HTERT RPE-1 (cell line): ENCODE measurements around the gene DDX41.
"Not testable (repeated sequence)": the region's sequence is repeated elsewhere in the genome, so short reads cannot be mapped to it uniquely, and the experiment has no call there.

ENCODE experiments used
- in situ Hi-C: fragments of 300-500 bp; cut with MboI; formaldehyde crosslinking; loops from 4 replicates; pipeline ENCODE4 v1.14.3; 2020; ENCODE audit warnings: low sequenced_read_pairs

Gene DDX41

DNA sequence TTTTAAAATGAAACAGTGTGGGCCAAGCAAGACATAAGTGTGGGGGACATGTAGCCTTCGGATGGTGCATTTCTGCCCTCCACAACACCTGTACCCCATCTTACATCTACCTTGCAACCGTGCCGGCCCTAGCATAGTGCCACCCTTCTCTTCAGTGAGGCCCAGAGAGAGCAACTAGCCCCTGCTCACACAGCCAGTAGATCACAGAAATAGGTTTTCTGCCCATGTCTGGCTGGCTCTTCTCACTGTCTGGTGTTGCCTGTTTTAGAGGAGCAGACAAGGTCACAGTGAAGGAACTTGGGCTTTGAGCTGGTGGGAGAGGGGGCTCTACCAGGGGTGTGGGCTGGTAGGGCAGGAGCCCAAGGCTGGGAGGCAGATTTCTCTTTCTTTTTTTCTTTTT, 30.5 kb downstream of the DDX41 start:
- in situ Hi-C loops: no loop called here

DNA sequence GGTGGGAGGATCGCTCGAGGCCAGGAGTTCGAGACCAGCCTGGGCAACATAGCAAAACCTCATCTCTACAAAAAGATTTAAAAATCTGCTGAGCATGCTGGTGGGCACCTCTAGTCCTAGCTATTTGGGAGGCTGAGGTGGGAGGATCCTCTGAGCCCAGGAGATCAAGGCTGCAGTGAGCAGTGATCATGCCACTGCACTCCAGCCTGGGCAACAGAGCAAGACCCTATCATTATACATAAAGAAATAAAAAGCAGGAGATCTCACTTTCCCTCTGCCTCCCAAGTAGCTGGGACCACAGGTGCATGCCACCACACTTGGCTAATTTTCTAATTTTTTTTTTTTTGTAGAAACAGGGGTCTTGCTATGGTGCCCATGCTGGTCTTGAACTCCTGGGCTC, 31.0 kb downstream of the DDX41 start:
- in situ Hi-C loops: not testable (repeated sequence)

DNA sequence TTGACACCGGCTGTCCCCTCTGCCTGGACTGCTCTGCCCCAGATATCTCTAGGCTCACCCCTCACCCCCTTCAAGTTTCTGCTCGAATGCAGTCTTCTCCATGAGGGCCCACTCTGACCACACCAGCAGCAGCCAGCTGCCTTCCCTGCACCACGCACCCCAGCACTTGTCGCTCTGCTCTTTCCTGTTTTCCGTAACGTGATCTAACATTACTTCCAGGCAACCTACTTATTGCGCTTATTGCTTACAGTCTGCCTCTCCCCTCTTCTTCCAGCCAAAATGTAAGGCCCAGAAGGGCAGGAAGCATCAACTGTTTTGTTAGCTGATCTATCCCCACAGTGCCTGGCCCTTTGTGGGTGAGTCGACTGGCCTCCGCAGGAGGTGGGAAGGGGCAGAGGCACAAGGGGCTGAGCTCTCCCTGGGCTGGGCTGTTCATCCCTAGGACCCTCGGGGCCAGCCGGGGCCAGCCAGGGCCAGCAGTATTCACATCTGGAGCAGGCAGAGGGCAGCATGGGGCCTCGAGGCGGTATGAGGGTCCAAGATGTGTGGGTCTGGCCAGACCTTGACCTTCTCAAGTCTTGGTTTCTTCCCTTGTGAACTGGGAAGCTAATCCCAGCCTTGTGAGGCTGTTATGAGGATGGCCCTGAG, 31.7 kb downstream of the DDX41 start:
- in situ Hi-C loops: no loop called here

DNA sequence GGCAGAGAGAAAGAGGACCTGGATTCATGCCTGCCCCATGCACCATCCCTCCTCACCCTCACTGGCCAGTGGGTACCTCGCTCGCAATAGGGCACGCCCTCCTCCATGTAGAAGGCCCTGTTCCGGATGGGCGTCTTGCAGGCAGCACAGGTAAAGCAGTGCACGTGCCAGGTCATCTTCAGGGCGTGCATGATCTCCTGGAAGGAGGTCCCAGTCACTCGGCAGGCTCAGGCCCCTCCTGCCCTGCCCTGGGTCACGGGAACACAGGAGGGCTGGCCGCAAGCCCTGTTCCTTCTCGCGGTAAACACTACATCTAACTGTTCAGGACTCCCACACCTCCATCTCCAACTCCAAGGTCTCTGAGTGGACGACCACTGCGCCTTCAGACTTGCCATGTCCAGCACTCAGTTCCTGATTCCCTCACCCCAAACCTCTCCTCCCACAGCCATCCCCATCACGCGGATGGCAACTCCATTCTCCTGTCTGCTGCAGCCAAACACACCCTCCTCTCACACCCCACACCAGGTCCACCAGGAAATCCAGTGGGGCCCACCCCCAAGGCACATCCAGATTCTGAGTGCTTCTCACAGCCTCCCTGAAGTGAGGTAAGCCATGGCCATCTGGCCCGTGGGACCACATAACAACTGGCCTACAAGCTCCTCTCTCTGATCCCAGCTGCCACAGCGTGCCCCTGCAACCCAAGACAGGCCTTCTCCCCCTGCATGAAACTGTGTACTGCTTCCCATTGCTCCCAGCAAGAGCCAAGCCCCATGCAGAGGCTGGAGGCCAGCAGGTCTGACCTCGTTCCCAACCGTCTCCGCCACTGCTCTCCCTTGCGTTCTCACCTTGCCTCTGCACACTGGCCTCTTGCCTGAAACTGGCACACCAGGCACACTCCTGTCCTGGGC, 32.5 kb downstream of the DDX41 start:
- in situ Hi-C loops: no loop called here

DNA sequence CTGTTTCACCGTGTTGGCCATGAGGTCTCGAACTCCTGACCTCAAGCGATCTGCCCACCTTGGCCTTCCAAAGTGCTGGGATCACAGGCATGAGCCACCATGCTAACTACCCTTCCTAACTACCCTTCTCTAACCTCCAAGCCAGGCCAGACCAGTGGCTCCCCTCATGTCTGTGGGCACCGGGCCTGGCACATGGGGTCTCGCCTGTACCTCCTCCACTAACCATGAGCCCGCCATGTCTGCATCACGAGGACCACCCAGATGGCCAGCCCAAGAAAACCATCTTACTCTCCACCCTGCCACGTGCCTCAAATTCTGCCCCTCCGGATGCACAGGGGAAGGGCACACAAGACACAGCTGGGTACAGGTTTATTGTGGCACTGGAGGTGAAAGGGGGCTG, 33.7 kb downstream of the DDX41 start:
- in situ Hi-C loops: no loop called here

DNA sequence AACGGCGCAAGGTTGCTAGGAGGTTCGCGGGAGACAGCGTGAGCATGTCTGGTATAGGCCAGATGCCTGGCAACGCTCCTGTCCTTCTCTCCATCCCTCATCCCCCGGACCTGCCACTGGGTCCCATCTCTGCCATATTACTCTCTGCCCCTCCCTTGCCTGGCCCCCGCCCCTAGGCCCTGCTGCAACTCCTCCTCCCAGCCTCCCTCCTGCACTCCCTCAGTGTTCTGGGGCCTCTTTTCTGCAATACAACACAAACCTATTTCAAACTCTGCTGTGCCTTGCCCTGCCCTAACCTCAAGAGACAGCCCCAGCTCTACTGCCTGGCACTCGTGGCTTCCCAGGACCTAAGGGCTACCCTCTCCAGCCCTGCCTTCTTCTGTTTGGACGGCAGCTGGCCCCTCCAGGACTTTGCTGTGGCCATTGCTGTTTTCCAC, 34.4 kb downstream of the DDX41 start:
- in situ Hi-C loops: no loop called here

DNA sequence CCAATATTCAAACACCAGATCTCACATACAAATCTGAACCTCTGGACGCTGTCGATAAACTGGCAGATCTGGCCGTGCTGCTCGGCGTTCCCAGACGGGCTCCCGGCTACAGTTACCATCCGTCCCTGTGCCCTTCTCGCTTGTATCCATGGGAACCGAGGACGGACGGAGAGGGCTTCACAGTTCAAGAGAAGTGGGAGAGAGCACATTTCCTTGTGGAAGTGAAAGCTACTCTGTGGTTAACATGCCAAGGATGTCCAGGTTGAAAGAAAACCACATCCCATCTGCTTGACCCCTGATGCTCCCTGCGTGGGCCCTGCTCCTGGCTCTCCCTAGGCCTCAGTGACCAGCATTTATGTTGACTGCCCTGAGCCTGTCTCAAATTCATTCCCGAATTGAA, 37.0 kb downstream of the DDX41 start:
- in situ Hi-C loops: no loop called here

DNA sequence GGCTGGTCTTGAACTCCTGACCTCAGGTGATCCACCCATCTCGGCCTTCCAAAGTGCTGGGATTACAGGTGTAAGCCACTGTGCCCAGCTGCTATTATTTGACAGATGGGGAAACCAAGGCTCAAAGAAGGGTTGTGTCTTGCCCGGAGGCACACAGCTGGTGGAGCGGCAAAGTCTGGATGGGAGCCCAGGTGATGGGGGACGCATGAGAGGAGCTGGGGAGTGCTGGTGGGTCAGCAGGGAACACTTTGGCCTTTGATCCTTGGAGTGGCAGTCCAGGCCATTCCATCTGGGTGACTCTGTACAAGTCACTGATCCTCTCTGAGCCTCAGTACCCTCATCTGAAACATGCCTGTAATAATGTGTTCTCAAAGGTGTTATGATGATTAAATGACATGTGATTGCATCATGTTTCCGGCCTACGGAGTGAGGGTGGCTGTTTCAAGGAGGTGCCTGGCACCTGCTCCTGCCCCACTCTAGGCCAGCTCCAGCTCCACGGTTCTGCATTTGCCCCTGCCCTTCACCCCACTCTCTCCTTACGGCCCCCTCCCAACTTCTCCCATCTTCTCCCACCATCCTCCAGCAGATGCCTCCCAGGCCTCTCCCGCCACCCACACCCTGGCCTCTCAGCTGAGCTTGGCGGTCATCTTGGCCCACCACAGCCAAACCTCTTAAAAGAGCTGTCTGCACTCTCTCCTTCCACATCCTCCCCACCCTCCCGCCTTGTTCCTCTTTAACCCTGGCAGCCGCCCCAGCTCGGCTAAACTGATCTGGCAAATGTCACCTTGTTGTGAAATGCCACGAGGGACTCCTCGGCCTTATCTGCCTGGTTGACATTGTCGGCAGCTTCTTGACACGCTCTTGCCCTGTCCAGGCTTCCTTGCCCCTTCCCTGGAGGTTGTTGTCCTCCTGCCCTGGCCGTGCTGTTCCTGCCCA, 37.8 kb downstream of the DDX41 start:
- in situ Hi-C loops: no loop called here

DNA sequence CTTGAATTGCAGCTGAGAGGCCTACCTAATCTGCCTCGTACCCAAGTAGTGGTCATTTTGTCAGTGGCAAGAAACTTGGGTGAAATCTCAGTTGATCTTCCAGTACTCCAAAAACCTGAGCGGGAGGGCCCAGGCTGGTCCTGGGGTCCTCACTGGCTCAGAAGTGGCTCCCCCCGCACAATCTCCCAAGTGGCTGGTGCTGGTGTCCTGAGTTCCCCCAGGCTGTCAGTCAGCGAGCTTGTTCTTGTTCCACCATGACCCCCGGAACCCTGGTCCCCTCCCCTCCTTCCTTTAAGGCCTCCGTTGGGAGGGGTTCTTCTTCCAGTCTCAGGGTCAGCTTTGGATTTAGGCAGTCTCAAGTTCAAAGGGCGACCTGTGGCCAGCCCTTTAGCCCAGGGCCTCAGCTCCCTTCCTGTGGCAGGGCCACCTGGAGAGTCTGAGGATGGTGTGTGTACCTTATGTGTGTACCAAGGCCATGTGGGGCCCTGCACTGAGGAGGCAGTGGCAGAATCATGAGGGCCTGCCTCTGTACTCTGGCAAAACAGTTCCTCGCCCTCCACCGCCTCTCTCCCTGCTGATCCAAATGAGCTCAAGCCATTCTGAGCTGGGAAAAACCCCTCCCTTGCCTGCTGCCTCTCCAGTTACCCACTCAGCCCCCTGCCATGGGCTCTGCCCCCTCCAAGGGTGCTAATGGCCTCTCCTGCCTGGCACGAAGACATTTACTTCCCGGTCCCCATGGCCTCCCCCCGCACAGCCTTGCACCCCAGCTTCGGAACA, 38.9 kb downstream of the DDX41 start:
- in situ Hi-C loops: no loop called here

DNA sequence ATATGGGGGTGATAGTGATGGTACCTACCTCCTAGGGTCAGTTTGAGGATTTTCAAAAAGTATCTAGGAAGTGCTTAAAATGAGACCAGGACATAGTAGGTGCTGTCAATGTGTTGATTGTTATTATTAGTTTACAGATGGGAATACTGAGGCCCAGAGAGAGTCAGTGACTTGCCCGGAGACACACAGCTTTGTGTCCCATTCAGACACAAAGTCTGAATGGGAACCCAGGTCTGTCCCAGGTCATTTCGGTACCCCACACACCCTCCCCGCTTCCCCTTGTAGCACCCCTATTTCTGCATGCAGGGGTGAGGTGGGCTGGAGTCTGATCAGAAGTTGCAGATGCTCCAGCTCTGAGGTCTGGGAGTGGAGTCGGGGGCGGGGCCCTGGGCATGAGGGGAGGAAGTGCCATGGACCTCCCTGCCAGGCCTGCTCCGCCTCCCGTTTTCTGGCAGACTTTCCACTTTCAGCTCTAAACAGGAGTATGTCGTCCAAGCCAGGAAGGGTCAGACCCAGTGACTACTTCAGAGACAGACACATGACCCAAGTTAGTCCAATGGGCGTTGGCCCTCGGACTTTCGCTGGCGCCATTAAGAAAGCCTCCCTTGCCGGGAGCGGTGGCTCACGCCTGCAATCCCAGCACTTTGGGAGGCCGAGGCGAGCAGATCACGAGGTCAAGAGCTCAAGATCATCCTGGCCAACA, 40.1 kb downstream of the DDX41 start:
- in situ Hi-C loops: no loop called here

DNA sequence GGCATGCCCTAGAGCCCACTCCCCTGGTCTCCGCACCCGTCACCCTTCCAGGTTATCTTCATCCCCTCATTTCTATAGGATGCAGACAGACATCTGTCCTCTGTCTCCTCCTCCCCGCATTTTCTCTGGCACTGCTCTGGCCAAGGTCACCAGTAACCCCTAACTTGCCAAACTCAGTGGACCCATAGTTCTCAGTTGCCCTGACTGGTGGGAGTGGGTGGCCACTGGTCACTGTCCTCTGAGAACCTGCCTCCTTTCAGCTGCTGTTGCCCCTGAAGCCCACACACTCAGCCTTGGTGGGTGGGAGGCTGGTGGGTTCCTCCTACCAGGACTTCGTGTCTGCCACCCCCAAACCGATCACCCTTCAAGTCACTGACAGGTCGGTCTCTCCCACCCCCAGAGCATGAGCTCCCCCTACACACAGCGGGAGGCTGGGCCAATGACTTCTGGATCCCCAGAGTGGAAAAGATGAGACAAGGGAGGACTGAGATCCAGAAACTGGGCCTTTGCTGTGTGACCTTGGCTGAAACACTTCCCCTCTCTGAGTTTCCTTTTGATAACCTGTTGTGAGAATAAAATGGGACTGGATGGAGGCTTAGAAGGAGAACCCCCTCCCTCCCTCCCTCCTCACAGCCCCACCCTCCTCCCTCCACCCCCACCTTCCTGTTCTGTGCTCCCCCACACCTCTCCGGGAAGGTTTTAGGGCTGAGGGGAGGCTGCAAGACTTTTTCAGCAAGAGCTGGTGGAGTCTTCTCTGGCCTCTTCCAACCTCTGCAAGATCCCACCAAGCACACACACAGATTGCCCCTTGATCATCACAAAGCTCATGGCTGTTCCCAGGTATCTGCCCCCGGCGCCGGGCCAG, 41.0 kb downstream of the DDX41 start:
- in situ Hi-C loops: no loop called here

DNA sequence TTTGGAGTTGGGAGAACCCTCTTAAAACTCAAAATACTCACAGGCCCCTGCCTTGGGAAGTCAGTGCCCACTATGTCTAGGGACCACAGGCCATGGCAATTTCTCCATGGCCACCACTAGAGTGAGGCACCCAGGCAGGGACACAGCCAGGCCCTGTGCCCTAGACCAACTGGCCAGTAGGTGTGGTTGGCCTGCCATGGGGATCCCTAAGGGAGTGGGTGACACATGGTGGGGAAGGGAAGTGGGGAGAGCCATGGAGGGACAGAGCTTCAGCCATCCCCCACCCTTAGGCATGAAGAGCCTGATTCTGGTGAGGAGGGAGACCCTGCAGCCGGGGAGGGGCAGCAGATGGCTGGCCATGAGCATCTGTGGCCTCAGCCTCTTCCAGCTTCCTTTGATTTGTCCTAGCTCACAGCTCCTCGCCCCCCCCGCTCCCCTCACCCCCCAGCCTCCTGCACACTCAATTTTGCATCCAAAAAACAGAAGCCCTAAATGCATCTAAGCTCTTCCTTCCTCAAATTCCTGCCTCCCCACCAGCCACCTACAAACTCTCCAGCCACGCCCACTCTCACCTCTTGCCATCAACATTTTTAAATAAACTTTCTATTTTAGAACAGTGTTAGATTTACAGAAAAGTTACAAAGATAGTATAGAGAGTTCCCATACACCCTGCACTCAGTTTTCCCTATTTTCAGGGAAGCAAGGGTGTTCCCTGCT, 41.8 kb downstream of the DDX41 start:
- in situ Hi-C loops: no loop called here

DNA sequence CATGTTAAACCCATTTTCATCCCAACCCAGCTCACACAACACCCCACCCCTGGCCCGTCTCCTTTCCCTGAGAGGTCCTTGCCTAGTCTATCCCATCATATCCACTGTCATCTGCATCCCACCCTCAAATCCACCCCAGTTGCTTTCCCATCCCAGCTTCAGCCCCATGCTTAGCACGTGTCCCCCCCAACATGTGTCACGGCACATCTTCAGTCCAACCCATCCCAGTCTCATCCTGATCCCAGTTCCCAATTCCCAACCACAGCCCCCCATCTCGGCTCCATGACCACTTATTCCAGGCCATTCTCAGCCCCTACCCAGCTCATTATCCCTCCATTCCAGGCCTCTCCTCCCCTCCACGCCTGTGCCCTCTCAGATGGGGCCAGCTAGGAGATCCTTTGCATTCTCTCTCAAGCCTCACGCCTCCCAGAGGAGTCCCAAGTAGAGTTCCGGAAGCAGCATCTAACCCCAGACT, 42.7 kb downstream of the DDX41 start:
- in situ Hi-C loops: no loop called here

DNA sequence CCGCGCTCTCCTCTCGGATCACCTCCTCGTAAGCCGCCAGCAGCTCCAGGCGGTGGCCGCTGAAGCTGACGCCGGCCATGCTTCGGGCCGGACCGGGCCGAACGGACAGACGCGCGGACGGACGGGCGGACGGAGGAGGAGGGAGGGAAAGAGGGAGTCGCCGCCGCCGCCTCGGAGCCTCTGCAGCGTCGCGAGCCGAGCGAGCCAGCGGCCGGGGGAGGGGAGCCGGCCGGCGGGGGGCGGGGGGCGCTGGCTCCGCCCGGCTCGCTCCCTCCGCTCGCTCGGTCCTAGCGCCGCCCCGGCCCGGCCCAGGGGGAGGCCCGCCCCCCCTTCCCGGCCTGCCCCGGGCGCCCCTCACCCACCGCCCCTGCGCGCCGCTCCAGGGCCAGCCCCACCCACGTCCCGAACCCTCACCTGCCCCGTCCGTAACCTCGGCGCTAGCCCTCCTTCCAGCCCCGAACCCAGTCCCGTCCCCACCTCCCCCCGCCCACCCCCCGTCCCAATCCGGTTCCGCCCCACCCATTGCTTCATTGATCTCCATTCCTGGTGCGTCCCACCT, 43.2 kb downstream of the DDX41 start, which contains the start of gene DBN1:
DBN1 (minus strand) TSS at position 192 of the 559 bp plus-strand sequence; CDS start at position 79, 113 bp downstream.
- in situ Hi-C loops: no loop called here

DNA sequence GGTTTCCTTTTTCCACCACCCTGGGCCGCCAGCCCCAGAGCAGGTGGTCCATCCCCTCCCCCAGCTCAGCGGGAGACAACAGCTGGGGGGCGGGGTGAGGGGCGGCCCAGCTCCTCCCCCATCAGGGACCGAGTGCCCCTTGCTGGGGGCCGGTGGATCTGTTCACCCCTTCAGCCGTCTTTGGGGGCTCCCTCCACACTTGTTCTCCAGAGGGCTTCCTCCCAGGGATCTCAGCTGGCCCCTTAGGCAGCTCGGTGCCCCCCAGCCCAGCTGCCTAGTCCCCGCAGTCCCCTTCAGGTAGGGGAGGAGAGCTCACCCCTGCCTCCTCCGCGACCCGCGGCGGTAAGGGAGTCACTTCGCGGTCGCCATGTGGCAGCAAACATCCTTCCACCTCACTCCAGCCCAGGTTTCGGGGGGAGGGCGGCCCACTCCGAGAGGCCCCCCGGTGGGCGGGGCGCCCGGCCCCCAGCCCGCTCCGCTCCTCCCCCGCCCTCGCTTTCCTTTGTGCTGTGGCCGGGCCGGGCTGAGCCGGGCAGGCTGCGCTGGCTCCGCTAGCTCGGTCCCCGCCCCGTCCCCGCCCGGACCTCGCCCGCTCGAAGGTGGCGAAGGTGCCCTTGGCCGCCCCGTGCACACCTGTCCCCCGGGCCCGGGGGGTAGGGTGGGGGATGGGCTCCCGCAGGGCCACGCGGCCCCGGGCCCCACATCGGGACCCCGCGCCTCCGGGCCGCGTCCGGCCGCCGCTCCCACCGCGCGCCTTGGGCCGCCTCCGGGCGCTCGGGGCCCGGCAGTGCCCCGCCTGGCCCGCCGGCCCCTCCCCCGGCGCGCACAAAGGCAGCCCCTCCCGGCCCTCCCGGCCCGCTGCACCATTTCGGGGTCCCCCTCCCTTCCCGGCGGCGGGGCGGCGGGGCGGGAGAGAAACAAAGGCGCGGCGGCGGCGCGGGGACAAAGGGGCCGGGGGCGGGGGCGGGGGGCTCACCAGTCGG, 44.0 kb downstream of the DDX41 start:
- in situ Hi-C loops: no loop called here

DNA sequence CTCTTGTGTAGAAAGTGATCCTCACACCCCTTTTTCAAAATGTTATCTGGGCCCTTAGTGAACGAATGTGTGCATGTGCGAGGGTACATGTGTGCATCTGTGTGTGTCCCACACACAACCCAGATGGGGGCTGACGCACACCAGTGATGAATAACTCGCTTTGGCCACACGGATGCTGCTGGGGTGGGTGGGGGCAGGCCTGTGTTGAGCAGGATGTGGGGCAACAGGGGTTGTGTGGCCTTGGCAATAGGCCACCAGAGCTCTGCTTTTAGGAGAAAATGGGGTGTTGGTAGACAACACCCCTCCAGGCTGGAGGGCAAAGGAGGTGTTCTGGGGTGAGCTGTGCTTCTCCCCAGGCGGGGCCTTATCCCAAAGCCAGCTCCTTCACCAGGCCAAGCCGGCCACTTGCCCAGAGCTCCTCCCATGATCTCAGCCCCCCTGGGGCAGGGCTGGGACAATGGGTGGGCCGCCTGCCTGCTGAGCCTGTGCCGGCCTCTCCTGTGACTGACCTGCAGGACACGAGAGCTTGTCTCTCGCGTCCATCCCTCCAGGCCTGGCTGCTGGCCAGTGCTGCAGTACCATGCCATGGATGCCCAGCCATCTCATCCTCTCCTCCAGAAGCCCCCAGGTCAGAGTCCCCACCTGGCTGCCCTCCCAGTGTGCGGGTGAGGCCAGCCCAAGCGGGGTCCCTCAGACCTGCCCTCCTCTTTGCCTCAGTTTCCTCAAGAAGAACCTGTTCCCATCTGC, 45.0 kb downstream of the DDX41 start:
- in situ Hi-C loops: no loop called here
